Measurements from ENCODE around the gene TSPAN31. TPM values are rescaled to one million over a fixed set of nuclear protein-coding genes. Genes with fewer than 3 reads are reported as not detected.

Gene TSPAN31
- total RNA-seq, 1 donor from 2014 or later, result 41.6 TPM

GRCh38 chr12:57782608-57783465, 38.0 kb downstream of the TSPAN31 start, which contains the start of gene TSFM:
Gene TSFM (plus strand): TSS chr12:57782787. CDS start chr12:57782802, 15 bp downstream.
- DNase-seq (ENCODE audit: low read depth in 2 of 2), result peak; percentile 89 to 96

GRCh38 chr12:57783466-57783801, 38.6 kb downstream of the TSPAN31 start:
- no peak for DNase-seq (ENCODE audit: low read depth in 2 of 2)

DNA sequence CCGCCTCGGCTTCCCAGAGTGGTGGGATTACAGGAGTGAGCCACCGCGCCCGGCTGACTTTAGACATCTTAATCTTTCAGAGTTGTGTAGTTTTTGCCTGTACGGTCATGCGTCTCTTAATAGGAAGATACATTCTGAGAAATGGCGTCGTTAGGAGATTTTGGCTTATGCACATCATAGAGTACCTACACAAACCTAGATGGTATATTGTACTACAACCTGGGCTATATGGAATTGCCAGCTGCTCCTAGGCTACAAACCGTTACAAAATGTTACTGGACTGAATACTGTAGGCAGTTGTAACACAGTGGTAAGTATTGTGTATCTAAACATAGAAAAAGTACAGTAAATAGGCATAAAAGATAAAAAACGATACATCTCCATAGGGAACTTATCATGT, 39.0 kb downstream of the TSPAN31 start:
- DNase-seq (ENCODE audit: low read depth in 2 of 2), result no peak

DNA sequence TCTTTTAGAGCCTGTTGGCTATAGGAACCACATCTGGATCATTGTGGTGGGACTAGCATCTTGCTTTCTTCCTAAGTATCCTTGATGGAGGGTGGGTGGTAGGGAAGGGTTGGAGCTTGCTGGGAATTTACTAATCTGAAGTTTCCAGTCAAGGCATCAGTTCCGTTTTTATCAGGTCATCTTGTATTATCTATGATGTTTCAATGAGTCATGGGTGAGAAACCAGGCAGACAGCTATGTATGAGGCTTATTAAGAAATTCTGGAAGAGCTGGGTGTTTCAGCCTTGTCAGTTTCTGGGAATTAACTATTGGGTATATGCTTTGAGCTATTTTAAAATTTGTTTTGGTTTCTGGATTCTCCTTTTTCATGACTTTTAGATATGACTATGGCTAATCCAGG, 49.1 kb downstream of the TSPAN31 start:
- peak in 1 of 2 donors; percentile 25 for DNase-seq (ENCODE audit: low read depth in 2 of 2)

- no peak for DNase-seq (ENCODE audit: low read depth in 2 of 2)
Measured at GRCh38 chr12:57795354-57795753, 50.5 kb downstream of the TSPAN31 start.

GRCh38 chr12:57796996-57797395, 52.2 kb downstream of the TSPAN31 start:
- DNase-seq (ENCODE audit: low read depth in 2 of 2), result no peak

DNA sequence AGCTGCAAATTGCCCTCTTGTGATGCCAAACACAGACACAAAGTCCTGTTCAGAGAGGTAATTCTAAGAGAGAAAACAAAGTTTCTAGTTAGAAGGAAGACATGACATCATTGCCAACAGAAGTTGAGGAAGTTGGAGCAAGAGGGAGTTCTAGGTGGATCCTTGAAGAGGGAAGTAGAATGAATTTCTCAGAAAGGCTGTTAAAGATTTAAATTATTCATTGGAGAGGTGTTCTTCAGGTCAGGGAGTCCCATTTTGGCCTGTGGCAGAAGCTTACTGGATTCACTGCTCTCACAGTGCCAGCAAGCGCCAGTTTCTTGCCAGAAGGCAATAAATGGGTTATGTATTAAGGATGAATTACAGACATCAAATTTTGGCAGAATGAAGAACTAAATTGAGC, 53.1 kb downstream of the TSPAN31 start:
- no peak for DNase-seq (ENCODE audit: low read depth in 2 of 2)

Other genes with a start within 250 kb of the TSPAN31 start
- 6.2 and 10.1 TPM in 2 replicates for gene DDIT3, start 224.5 kb upstream of the TSPAN31 start, total RNA-seq
- gene MBD6, start 222.2 kb upstream of the TSPAN31 start, total RNA-seq, result 5.9 and 8.6 TPM in 2 replicates
- gene DCTN2, start 197.8 kb upstream of the TSPAN31 start, total RNA-seq, result 75.1 and 102 TPM in 2 replicates
- gene KIF5A, start 195.0 kb upstream of the TSPAN31 start, total RNA-seq, result under 0.01 TPM in 2 replicates
- 10.9 and 15.2 TPM in 2 replicates for gene PIP4K2C, start 153.8 kb upstream of the TSPAN31 start, total RNA-seq
- 1.0 and 4.4 TPM in 2 replicates for gene DTX3, start 140.2 kb upstream of the TSPAN31 start, total RNA-seq
- 0.77 and 1.6 TPM in 2 replicates for gene ARHGEF25, start 133.6 kb upstream of the TSPAN31 start, total RNA-seq
- 0.13 TPM in 2 replicates for gene B4GALNT1, start 111.8 kb upstream of the TSPAN31 start, total RNA-seq
- gene OS9, start 50.9 kb upstream of the TSPAN31 start, total RNA-seq, result 141 and 188 TPM in 2 replicates
- gene AGAP2, start 6.3 kb upstream of the TSPAN31 start, total RNA-seq, result 0.26 and 0.51 TPM in 2 replicates
- gene CDK4, start 7.3 kb downstream of the TSPAN31 start, total RNA-seq, result 146 and 180 TPM in 2 replicates
- gene MARCHF9, start 10.1 kb downstream of the TSPAN31 start, total RNA-seq, result 3.0 and 5.8 TPM in 2 replicates
- gene CYP27B1, start 22.0 kb downstream of the TSPAN31 start, total RNA-seq, result 0.13 and 0.39 TPM in 2 replicates
- gene METTL1, start 27.1 kb downstream of the TSPAN31 start, total RNA-seq, result 2.4 and 4.0 TPM in 2 replicates
- gene EEF1AKMT3, start 27.6 kb downstream of the TSPAN31 start, total RNA-seq, result 4.5 and 7.6 TPM in 2 replicates
- 15.2 and 18.5 TPM in 2 replicates for gene TSFM, start 37.7 kb downstream of the TSPAN31 start, total RNA-seq
- 0.90 and 1.3 TPM in 2 replicates for gene AVIL, start 73.7 kb downstream of the TSPAN31 start, total RNA-seq
- 46.9 and 84.1 TPM in 2 replicates for gene CTDSP2, start 101.7 kb downstream of the TSPAN31 start, total RNA-seq
- gene ATP23, start 196.5 kb downstream of the TSPAN31 start, total RNA-seq, result 6.3 and 10.1 TPM in 2 replicates

All from dermis microvascular lymphatic vessel endothelial cell (primary cell).